Activated T-cell treated with anti-CD3 and anti-CD28 coated beads for 48 hours (primary cell): ENCODE measurements around the gene RHOH.
"Not testable (repeated sequence)": the region's sequence is repeated elsewhere in the genome, so short reads cannot be mapped to it uniquely, and the experiment has no call there.

Experiments used
- DNase-seq: peaks from one replicate; pipeline ENCODE4 v3.0.0-alpha.2; 2020; ENCODE audit warnings: low read depth

RHOH gene

DNA sequence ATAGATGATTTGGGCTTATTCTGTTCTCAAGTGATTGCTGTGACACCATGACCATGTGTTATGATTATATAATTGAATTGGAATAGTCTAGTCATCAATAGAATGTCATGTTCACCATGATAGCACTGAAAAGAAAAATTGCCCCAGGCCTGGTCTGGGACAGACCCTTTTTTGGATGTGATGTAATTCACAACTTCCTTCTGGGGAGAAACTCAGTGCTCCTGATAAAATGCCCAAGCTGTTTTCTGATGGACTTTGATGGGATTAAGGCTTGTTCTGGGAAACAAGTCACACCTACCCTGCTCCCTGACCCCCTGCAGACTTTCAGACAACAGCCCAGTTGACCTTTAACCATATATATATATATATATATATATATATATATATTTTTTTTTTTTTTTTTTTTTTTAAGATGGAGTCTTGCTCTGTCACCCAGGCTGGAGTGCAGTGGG, 65.3 kb downstream of the RHOH start:
- DNase-seq: no peak

DNA sequence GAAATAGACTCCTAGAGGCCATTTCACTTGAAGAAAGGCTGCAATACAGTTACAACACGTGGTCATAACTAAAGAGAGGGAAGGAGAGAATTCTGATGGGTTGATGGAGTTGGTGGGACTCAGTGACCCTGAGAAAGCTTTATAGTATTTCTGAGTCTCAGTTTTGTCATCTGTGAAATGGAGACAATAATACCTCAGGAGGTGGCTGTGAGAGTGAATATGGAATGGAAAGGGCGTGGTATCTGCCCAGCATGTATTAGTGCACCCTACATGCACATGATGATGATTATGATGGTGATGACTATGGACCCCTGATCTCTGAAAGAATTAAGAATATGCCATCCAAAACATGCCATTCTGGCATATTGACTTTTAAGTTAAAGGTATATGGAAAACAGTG, 66.0 kb downstream of the RHOH start:
- DNase-seq: no peak

DNA sequence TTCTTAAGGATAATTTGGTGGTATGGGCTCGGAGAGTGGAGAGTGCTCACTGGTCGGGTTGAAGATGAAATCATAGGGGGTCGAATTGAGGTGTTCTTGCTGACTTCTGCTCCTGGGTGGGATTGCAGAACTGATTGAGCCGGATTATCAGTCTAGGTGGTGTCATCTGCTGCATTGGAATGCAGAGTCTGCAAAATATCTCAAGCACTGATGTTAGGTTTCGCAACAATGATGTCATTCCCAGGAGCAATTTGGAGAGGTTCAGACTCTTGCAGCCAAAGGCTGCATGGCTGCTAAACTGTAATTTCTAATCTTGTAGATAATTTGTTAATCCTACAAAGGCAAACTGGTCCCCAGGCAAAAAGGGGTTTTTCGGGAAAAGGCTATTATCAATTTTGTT, 67.7 kb downstream of the RHOH start:
- DNase-seq: no peak

DNA sequence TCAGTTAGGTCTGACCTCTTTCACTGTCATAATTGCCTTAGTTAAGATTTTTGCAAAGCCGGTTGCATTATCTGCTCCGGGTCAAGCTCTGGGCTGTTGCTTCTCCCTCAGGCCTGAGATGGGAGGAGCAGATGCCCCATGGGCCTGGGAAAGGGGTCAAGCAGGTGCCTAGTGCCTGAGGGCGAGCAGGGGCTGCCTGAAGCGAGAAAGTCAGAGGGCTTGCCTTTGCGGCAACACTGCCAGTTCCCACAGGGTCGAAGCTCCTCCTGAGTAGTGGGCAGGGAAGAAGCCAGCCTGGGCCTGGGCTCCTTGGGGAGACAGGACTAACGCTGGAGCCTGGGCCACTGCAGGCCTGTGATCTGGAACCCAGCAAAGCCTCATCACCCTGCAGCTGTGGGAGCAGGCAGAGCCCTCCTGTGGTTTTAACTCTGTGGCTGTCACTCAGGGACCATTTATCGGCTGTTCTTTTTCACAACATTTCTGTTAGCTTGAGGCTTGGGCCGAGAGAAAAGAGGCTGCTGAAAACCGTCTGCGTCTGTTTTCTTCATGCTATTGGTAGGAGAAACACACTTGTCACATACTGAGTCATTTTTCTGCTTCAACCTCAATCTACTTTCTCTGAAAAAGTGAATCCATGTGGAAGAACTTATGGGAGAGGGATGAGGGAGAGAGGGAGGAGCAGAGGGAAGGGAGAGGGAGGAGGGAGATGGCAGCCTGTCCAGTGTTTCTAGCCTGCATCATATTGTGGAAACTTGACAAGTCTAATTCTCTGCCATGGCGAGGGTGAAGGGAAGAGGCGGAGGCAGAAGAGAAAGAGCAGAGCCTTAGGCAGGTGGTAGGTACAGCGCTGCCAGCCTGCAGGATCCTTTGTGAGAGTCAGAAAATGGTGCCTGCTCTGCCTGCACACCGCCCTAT, 68.4 kb downstream of the RHOH start:
- no peak for DNase-seq

DNA sequence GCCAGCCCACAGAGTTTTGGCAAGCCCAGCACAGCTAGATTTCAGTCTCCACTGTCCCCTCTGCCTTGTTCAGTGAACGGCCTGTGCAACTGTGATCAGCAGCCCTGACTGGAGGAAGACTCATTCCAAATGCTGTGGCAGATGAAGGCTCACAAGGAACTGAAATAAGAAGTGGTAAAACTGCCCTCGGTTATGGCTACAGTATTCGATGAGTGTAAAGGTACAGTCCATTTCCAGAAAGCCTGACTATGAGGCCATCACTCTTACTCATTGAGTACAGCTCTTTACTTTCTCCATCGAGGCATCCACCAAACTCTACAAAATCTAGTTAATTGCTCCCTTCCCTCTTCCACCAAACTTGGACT, 69.1 kb downstream of the RHOH start:
- DNase-seq: no peak

DNA sequence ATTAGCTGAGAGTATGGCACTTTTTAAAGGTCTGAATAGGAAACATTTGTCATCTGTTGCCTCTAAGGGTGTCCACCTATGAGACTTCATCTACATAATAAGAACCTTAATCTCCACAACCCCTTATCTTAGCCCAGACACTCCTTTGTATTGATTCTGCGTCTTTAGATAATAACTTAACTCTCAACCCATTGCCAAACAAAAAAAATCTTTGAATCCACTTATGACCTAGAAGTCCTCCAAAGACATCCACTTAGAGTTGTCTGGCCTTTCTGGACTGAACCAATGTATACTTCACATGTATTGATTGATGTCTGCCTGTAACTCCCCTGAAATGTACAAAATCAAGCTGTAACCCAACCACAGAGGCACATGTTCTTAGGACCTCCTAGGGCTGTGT, 72.3 kb downstream of the RHOH start:
- DNase-seq: no peak

DNA sequence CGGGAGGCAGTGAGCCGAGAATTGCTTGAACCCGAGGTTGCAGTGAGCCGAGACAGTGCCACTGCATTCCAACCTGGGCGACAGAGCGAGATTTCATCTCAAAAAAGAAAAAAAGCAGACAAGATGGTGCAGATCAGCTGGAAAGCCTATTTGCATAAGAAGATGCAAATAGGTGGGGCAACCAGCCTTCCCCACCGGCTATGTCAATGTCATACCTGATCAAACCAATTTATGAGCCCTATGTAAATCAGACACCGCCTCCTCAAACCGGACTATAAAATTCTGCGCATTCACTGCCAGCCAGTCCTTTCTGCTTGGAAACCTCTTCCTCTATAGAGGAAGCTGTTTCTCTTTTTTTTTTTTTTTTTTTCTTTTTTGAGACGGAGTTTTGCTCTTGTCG, 73.8 kb downstream of the RHOH start:
- no peak for DNase-seq

DNA sequence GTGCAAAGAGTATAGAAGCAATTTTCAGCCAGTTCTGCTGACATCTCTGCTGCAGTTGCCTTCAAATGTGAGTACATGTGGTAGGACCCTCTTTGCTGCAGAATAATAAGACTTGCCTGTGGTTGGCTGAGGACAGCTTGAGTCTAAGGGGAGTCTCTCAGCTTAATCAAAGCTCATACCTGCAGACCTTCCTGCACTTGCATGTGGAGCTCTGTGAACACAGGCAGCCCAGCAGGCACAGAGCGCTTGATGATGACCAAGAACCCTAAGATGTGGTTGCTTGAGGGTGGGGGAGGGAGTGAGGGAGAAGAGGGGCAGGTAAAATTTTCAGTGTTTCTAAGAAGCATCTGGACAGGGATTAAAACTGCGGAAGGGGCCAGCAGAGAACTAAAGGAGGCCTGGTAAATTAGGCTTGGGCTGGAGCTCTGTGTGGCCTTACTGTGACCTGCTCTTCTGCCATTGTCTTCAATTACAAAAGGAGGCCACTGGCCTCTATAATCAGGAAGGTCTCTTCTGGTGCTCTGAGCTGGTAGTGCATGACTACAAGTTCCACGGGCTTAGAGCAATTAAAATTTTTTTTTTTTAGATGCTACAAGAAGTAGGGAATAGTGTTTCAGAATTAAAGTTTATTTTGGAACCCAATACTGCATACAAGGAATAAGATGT, 78.4 kb downstream of the RHOH start:
- no peak for DNase-seq

DNA sequence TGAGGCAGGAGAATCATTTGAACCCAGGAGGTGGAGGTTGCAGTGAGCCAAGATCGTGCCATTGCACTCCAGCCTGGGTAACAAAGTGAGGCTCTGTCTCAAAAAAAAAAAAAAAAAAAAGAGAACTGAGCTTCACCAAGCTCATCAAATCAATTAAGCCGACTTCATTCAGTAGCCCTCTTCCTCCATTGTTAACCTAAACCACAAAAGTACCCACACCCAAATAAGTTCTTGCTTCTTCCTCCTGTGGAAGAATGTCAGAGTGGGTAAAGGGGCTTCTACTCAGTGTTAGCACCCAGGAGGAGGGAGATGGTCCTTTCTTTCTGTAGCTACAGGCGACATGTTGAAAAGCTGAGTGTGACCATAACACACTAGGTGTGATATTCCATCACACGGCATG, 79.7 kb downstream of the RHOH start:
- no peak for DNase-seq

DNA sequence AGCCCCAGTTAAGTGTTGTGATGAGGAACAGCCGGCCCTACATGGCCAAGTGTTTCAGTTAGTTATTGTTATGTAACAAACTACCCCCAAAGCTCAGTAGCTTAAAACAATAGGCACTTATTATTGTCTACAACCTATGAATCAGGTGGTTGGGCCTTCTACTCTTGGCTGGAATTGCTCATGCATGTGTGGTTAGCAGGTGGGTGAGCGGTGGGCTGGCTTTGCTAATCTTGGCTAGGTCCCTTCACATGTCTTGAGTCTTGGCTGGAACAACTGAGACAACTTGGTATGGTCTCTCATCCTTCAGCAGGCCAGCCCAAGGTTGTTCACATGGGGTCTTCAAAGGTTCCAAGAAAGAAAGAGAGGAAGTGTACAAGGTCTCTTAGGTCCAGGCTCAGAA, 83.8 kb downstream of the RHOH start:
- DNase-seq: peak; percentile 31

DNA sequence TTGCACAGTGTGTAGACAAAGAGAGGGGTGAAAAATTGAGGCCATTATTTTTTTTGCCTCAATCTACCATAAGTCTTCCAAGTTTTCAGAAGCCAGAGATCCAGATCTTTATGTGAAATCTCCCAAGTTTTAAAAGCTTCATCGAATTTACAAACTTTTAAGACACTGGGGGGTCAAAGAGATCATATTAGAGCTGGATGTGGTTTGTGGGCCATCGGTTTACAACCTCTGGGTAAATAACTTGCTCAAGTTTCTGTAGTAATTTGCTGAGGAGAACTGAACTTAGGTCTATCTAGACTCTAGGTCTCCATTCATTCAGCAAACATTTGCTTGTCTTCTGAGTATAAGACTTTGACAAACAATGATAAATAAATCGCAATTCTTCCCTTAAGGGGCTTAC, 84.3 kb downstream of the RHOH start:
- DNase-seq: no peak

DNA sequence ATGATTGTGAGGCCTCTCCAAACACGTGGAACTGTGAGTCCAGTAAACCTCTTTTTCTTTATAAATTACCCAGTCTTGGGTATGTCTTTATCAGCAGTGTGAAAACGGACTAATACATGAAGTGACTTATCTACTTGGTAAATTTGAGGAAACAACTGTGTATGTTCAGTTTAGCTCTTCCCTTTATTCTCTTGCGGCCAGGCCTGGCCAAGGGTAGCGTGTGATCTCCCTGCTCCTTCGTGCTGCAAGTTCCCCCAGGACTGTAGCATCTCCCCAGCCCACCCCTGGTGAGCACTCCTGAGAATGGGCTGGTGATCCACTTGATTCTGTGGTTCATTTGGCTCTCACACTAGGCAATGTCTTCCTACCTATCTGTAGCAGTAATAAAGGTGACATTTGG, 85.1 kb downstream of the RHOH start:
- no peak for DNase-seq

DNA sequence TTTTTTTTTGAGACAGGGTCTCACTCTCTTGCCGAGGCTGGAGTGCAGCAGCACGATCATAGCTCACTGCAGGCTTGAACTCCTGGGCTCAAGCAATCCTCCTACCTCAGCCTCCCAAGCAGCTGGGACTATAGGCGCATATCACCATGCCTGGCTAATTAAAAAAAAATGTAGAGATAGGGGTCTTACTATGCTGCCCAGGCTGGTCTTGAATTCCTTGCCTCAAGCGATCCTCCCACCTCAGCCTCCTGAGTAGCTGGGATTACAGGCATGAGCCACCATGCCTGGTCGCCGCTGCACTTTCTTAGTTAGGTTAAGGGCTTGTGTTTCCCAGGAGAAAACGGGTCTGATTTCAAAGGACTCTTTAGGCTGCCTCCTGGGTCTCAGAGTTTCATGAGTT, 86.0 kb downstream of the RHOH start:
- not testable (repeated sequence) for DNase-seq

DNA sequence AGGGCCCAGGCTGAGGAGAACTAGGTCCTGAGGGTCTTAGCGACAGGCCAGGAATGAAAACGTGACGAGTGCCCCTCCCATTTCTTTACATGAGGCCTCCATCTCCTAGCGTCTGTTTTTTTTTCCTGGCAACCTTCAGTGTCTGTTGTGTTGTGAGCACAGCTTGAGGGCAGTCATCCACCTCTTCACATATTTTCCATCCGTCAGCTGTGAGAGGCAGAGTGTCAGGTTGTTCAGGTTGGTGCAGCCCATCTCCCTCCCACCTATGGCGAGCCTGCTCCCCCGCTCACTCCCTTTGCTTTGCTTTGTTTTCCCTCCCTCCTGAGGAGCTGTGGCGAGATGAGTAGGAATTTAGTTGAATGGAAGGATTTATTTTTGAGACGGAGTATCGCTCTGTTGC, 86.6 kb downstream of the RHOH start:
- DNase-seq: no peak

DNA sequence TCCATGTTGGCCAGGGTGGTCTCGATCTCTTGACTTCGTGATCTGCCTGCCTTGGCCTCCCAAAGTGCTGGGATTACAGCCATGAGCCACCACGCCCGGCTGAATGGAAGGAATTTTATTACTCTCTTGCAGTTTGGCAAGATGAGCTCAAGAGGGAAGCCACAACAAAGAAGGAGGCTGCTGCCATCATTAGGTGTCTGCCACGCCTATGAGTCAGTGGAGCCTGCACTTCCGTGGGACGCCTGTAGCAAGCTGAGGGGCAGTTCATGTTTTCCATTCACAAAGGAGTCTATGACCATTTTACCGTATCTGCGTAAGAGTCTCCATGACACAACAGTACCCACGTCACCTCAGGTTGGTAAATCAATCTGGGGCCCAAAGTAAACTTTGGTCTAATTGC, 87.1 kb downstream of the RHOH start:
- DNase-seq: peak; percentile 71

DNA sequence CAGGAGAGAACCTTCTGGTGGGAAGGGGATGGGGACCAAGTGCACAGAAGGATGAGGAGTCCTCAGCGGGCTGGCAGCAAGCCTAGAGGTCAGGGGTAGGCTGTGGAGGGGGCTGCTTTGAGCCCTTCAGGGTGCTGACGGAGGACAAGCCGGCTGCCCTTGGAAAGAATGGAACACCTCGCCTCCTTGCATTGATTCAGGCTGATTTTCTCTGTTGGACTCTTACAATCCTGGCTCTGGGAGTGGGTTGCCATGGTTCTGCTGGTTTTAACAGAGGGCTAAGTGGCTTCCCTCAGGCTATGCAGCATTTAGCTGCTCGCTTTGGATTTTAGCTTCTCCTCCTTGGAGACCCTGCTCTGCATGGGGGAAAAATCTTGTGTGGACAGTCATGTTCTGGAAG, 88.9 kb downstream of the RHOH start:
- DNase-seq: no peak

DNA sequence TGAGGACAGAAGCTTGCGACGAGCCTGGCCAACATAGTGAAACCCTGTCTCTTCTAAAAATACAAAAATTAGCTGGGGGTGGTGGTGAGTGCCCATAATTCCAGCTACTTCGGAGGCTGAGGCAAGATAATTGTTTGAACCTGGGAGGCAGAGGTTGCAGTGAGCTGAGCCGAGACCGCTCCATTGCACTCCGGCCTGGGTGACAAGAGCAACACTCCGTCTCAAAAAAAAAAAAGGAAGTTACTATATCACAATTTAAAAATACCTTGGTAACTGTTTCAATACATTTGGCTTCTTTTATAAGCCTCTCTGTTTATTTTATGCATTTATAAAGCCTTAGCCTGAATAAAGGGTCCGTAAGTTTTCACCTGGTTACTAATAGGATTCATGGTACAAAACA, 91.7 kb downstream of the RHOH start:
- no peak for DNase-seq

DNA sequence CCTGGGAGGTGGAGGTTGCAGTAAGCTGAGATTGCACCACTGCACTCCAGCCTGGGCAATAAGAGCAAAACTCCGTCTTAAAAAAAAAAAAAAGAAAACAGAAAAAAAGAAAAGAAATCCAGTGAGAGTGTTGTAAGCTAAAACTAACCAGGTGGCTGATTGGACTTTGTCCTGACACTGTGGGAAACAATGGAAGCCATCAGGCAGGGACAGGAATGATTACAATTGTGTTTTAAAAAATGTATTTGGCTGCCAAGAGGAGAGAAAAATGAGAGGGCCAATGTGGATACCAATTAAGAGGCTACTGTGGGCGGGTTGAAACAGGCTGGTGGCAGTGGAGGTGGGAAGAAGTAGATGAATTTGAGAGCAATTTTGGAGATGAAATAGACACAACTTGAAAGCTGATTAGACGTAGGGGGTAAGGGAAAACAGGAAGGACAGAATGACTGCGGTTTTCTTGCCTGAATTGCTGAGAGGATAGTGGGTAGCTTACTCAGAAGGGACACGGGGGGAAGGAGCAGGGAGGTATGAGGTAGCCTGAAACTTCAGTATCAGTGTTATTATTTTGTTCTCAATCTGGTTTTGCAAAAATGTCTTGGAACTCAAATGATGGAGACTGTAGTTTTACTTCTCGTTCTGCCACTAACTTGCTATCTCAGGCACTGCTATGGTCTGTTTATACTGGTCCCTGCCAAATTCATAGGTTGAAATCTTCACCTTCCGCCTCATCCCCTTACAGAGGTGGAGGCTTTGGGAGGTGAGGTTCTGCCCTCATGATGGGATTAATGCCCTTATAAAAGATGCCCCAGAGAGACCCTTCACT, 92.7 kb downstream of the RHOH start:
- DNase-seq: no peak

DNA sequence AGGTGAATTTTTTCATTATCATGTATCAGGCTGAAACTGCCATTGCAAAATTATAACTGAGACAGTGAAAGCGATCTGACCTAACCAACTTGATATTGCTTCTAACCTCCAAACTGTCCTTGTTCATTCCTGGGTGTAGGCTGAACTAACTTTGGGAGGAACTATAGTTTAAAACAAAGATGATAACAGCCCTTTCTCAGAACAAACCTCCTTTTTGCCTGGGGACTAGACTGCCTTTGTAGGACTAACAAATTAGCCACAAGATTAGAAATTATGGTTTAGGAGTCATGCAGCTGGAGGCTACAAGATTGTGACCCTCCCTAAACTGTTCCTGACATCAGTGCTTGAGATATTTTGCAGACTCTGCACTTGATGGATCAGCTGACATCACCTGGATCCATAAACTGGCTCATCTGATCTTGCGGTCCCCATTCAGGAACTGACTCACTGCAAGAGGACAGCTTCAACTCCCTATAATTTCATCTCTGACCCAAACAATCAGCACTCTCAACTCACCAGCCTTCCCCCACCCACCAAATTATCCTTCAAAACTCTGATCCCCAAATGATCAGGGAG, 93.9 kb downstream of the RHOH start:
- DNase-seq: not testable (repeated sequence)

DNA sequence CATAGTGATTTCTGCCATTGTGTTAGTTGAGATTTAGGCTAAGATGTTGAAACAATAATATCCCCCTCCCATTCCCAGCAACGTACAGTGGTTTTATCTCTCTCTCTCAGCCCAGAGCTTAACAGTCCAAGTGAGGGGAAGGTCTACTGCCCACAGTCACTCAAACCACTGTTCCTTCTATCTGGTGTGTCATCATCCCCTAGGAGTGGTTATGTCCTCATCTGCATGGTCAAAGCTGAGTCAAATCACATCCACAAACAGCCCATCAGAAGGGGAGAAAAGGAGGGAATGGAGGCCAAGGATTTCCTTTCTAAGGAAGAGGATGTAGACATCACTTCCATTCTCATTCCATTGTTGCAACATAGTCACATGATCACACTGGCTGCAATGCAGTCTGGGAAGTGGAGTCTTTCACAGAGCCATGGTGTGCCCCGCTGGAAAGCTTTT, 95.5 kb downstream of the RHOH start:
- no peak for DNase-seq

DNA sequence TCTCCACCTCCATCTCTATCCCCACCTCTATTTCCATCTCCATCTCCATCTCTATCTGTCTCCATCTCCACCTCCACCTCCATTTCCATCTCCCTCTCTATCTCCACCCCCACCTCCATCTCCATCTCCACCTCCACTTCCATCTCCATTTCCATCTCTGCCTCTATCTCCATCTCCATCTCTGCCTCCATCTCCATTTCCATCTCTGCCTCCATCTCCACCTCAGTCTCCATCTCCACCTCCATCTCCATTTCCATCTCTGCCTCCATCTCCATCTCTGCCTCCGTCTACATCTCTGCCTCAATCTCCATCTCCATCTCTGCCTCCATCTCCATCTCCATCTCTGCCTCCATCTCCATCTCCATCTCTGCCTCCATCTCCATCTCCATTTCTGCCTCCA, 97.5 kb downstream of the RHOH start:
- DNase-seq: no peak

DNA sequence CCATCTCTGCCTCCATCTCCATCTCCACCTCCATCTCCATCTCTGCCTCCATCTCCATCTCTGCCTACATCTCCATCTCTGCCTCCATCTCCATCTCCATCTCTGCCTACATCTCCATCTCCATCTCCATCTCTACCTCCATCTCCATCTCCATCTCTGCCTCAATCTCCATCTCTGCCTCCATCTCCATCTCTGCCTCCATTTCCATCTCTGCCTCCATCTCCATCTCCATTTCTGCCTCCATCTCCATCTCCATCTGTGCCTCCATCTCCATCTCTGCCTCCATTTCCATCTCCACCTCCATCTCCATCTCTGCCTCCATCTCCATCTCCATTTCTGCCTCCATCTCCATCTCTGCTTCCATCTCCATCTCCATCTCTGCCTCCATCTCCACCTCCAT, 98.2 kb downstream of the RHOH start:
- DNase-seq: not testable (repeated sequence)
